Large intestine (tissue), 3 donors: ENCODE results near the gene UBL4B. TPM values are rescaled to one million over a fixed set of nuclear protein-coding genes. Genes with fewer than 3 reads are reported as not detected.

Experiments
- DNase-seq, 2 donors: peaks; one replicate each; pipeline versions ENCODE4 v3.0.0 to v3.0.0-alpha.2; 2013
- H3K27ac ChIP-seq: one replicate; pipeline ENCODE4 v1.5.1; 2013; ENCODE audit warnings: low read length
- H3K27me3 ChIP-seq: 2 replicates; pipeline ENCODE4 v1.6.1; 2013; ENCODE audit warnings: low read length; ENCODE audit not compliant: control insufficient read depth, insufficient read depth
- H3K36me3 ChIP-seq: 2 replicates; pipeline ENCODE4 v1.6.1; 2013; ENCODE audit warnings: low read length; ENCODE audit not compliant: control insufficient read depth, insufficient read depth
- H3K4me1 ChIP-seq: one replicate; pipeline ENCODE4 v1.6.1; 2013; ENCODE audit warnings: low read length; ENCODE audit not compliant: control insufficient read depth, insufficient read depth
- H3K4me3 ChIP-seq: one replicate; pipeline ENCODE4 v1.5.1; 2013; ENCODE audit warnings: low read length
- H3K9me3 ChIP-seq: one replicate; pipeline ENCODE4 v1.6.1; 2013; ENCODE audit warnings: mild to moderate bottlenecking, low read depth, low read length, moderate library complexity; ENCODE audit not compliant: control insufficient read depth
- WGBS: methylation state at CpG from one replicate; pipeline ENCODE4 v1.1.5; 2013; ENCODE audit warnings: low lambda C conversion rate; ENCODE audit not compliant: insufficient coverage; 5-methylcytosine and 5-hydroxymethylcytosine counted together
- polyA plus RNA-seq: library from polyadenylated mRNA; unstranded; fragments of 120-200 nt; gene quantifications from one replicate; pipeline ENCODE4 v1.2.1, GENCODE V29; 2013

The UBL4B gene
- polyA plus RNA-seq, 1 donor: not detected

- Histone ChIP-seq H3K4me3 (no peak overlapping the region), H3K9me3 (no peaks in the 10 kb centered on the region), H3K4me1 (no peaks in the 10 kb centered on the region), H3K27ac (no peak overlapping the region), H3K27me3 (peaks cover 73% of the 10 kb centered on the region), H3K36me3 (no peaks in the 10 kb centered on the region)
- no peak for DNase-seq
- WGBS: no CpG with 5 or more reads among the region's 5 CpGs
Observed at GRCh38 chr1:110114784-110115183, 2.5 kb downstream of the UBL4B start.

DNA sequence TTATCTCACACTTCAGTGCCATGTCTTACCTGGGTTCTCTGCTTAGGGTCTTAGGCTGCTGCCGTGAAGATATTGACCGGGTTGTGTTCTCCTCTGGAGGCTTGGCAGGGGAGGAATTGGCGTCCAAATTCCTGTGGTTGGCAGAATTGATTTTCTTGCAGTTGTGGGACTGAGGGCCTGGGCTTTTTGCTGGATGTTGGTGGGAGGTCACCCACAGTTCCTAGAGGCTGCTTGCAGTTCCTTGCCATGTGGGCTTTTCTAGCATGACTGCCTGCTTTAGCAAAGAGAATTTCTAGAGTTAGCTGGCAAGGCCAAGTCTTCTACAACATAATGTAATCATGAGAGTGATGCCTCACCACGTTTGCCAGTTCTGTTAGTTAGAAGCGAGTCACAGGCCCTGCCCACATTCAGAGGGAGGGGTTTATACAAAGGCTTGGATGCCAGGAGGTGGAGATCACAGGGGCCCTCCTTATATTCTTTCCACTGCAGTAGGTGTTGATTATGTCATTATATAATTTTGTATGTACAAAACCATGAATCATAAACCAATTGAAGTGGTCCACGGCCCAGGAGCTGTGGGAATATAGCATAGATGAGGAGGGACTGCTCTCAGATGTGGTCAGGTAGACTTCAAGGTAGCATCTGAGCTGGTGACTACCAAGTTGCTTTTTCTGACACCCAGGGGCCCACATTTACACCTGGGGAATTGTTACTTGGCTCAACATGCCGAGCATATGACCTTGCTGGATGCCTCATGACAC is 6.6 kb downstream of the UBL4B start:
- Histone ChIP-seq H3K27ac (no peak overlapping the region), H3K4me3 (no peak overlapping the region), H3K4me1 (no peaks in the 10 kb centered on the region), H3K9me3 (peaks cover 3% of the 10 kb centered on the region), H3K36me3 (no peaks in the 10 kb centered on the region), H3K27me3 (peaks cover 51% of the 10 kb centered on the region)
- no CpG with 5 or more reads among the region's 7 CpGs for WGBS
- DNase-seq: no peak

DNA sequence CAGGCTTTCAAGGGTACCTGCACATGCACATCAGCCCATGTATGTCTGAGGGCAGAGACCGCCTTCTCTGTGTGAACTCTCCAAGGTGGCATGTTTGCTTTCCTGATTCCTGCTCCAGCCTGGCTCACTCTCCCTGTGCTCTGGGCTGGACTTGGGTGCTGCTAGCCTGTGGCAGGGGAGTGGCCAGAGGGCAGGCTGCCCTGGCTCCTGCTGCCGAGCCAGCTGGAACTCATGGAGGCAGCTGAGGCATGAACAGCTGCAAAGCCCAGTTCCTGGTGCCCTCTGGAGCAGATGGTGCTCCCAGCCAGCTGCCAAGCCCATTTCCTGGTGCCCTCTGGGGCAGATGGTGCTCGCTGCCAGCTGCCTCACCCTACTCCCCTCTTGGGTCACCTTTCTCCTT is 7.6 kb downstream of the UBL4B start:
- no peak for DNase-seq
- peaks cover 3% of the 10 kb centered on the region for H3K9me3 ChIP-seq
- WGBS: no CpG with 5 or more reads among the region's 3 CpGs
- H3K4me1 ChIP-seq: no peaks in the 10 kb centered on the region
- no peak overlapping the region for H3K4me3 ChIP-seq
- peaks cover 45% of the 10 kb centered on the region for H3K27me3 ChIP-seq
- H3K36me3 ChIP-seq: no peaks in the 10 kb centered on the region
- no peak overlapping the region for H3K27ac ChIP-seq

DNA sequence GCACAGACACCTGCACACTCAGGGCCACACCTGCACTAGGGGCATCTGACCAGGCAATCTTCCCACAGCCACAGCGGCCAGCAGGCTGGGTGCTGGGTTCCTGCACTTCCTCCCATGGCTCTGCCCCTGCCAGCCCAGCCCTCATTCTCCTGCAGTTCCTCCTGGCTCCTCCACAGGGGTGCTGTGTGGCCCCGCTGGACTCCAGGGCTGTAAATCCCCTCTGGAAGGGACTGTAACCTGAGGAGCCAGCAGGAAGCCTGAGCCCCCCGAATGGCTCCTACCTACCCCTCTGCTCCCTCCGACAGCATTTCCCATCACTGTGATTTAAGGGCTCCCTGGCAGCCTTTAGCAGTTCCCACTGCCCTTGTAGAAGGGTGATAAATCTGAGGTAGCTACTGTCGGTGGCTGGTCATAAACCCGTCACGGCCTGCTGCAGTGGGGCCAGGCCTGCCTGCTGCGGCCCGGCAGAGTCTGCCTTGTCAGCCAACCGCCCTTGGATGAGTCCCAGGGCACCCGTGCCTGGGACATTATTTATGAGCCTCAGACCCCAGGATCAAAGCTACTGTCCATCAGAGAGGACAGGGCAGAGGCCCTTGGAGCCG is 8.8 kb downstream of the UBL4B start:
- no peak for DNase-seq
- WGBS: no CpG with 5 or more reads among the region's 12 CpGs
- H3K27ac ChIP-seq: no peak overlapping the region

GRCh38 chr1:110123224-110123623 is 11.0 kb downstream of the UBL4B start:
- no peak for DNase-seq
- H3K27me3 ChIP-seq: peaks cover 36% of the 10 kb centered on the region
- WGBS: no CpG with 5 or more reads among the region's 3 CpGs
- no peaks in the 10 kb centered on the region for H3K36me3 ChIP-seq
- peaks cover 7% of the 10 kb centered on the region for H3K9me3 ChIP-seq
- no peak overlapping the region for H3K27ac ChIP-seq
- no peak overlapping the region for H3K4me3 ChIP-seq
- H3K4me1 ChIP-seq: no peaks in the 10 kb centered on the region

More for the DNA sequence above, 8.8 kb downstream of the UBL4B start:
- Histone ChIP-seq H3K4me3 (no peak overlapping the region), H3K36me3 (no peaks in the 10 kb centered on the region), H3K4me1 (no peaks in the 10 kb centered on the region), H3K27me3 (peaks cover 35% of the 10 kb centered on the region), H3K9me3 (peaks cover 3% of the 10 kb centered on the region)

GRCh38 chr1:110125810-110126209 is 13.6 kb downstream of the UBL4B start:
- Histone ChIP-seq H3K4me3 (no peak overlapping the region), H3K27ac (no peak overlapping the region), H3K9me3 (peaks cover 3% of the 10 kb centered on the region), H3K36me3 (no peaks in the 10 kb centered on the region), H3K4me1 (no peaks in the 10 kb centered on the region), H3K27me3 (peaks cover 50% of the 10 kb centered on the region)
- DNase-seq: no peak
- no CpG with 5 or more reads among the region's 4 CpGs for WGBS

GRCh38 chr1:110130113-110130591 is 17.9 kb downstream of the UBL4B start:
- no peak for DNase-seq
- Histone ChIP-seq H3K36me3 (no peaks in the 10 kb centered on the region), H3K27ac (no peak overlapping the region), H3K27me3 (peaks cover 76% of the 10 kb centered on the region), H3K9me3 (peaks cover 3% of the 10 kb centered on the region), H3K4me3 (no peak overlapping the region), H3K4me1 (no peaks in the 10 kb centered on the region)
- WGBS: no CpG with 5 or more reads among the region's 31 CpGs

GRCh38 chr1:110130989-110131388 is 18.7 kb downstream of the UBL4B start:
- no peaks in the 10 kb centered on the region for H3K4me1 ChIP-seq
- no peak overlapping the region for H3K4me3 ChIP-seq
- WGBS: no CpG with 5 or more reads among the region's 7 CpGs
- peaks cover 3% of the 10 kb centered on the region for H3K9me3 ChIP-seq
- no peaks in the 10 kb centered on the region for H3K36me3 ChIP-seq
- H3K27me3 ChIP-seq: peaks cover 82% of the 10 kb centered on the region
- H3K27ac ChIP-seq: no peak overlapping the region
- DNase-seq: no peak

DNA sequence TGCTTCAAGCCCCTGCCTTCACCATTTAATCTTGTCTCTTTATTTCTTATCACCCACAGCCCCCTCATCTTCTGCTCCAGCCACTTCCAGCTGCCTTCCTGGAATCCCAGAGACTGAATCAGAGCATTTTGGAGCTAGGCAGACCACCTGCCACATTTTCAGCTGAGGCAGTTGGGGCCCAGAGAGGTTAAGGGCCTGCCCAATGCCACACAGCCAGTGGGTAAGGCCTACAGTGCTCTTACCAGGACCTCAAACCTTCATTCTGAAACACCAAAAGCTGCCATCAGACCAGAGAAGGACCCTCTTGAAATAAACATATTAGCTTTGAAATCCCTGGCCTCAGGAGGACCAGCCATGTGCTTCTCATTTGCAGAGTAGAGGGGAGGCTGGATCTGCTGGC is 20.4 kb downstream of the UBL4B start:
- peaks cover 91% of the 10 kb centered on the region for H3K27me3 ChIP-seq
- no peaks in the 10 kb centered on the region for H3K4me1 ChIP-seq
- no peak overlapping the region for H3K4me3 ChIP-seq
- no peak for DNase-seq
- H3K9me3 ChIP-seq: no peaks in the 10 kb centered on the region
- H3K36me3 ChIP-seq: no peaks in the 10 kb centered on the region
- H3K27ac ChIP-seq: no peak overlapping the region

- no peak for DNase-seq
- Histone ChIP-seq H3K27me3 (peaks cover 87% of the 10 kb centered on the region), H3K27ac (no peak overlapping the region), H3K4me1 (no peaks in the 10 kb centered on the region), H3K9me3 (no peaks in the 10 kb centered on the region), H3K36me3 (no peaks in the 10 kb centered on the region), H3K4me3 (no peak overlapping the region)
- WGBS: no CpG with 5 or more reads among the region's 4 CpGs
Observed at GRCh38 chr1:110133436-110133835, 21.2 kb downstream of the UBL4B start.
